A549 (cell line): ENCODE measurements around the gene PTGS2. TPM values are rescaled to one million over a fixed set of nuclear protein-coding genes. Genes with fewer than 3 reads are reported as not detected.
A peak's percentile ranks its signal among the peaks of the same experiment; 100 is the strongest.

ENCODE experiments used
- ATAC-seq, 2 experiments: fragments of 200-7000 bp in 1 of 2; fragments of >200 bp in 1 of 2; cut with Nextera tagmentation in 1 of 2; cut with Tn5 transposase in 1 of 2; 3 replicates each; pipeline versions ENCODE4 v1.8.0 to v1.9.1; 2018 to 2020; ENCODE audit warnings: mild to moderate bottlenecking in 1 of 2, moderate library complexity in 1 of 2
- CTCF ChIA-PET: fragments of 300-600 bp; sonication (Branson Sonifier 250); formaldehyde crosslinking; extraction: SDS; loops from one replicate; lab custom pipeline; 2021; ENCODE audit warnings: antibody characterized with exemption, inconsistent platforms; lab: Yijun Ruan, JAX
- POLR2A ChIA-PET: fragments of 350-600 bp; formaldehyde crosslinking; extraction: SDS; loops from one replicate; lab custom pipeline; 2021; ENCODE audit warnings: antibody characterized with exemption, inconsistent platforms; lab: Yijun Ruan, JAX
- DNase-seq, 2 experiments: peaks; one replicate each; pipeline versions ENCODE4 v3.0.0 to v3.0.0-alpha.2; 2011 to 2016; ENCODE audit warnings: low read depth in 1 of 2, low spot score in 1 of 2
- FAIRE-seq: peaks from 2 replicates; lab custom pipeline; 2011; peaks lifted over from hg19 to GRCh38; lab: Jason Lieb, UNC
- H3K27ac ChIP-seq, 2 experiments: fragments of >200 bp; sonication (Bioruptor Twin); formaldehyde crosslinking; 3 replicates each; pipeline ENCODE4 v1.5.1; 2016 to 2017
- H3K4me1 ChIP-seq: fragments of >200 bp; sonication (Bioruptor Twin); formaldehyde crosslinking; 3 replicates; pipeline ENCODE4 v1.6.1; 2016
- H3K4me2 ChIP-seq: fragments of >200 bp; sonication (Bioruptor Twin); formaldehyde crosslinking; 3 replicates; pipeline ENCODE4 v1.6.1; 2016
- H3K4me3 ChIP-seq: fragments of >200 bp; sonication (Bioruptor Twin); formaldehyde crosslinking; 3 replicates; pipeline ENCODE4 v1.5.1; 2016
- H3K9me3 ChIP-seq: fragments of >200 bp; sonication (Bioruptor Twin); formaldehyde crosslinking; 3 replicates; pipeline ENCODE4 v1.6.1; 2016
- ATOH8 ChIP-seq: fragments of 250-450 bp; sonication (Bioruptor Pico); IDR thresholded peaks from 2 replicates; pipeline ENCODE4 v1.5.0; 2020; ENCODE audit warnings: low read depth, mild to moderate bottlenecking, moderate library complexity
- BCL3 ChIP-seq: fragments of >200 bp; sonication (Bioruptor Twin); formaldehyde crosslinking; IDR thresholded peaks from 3 replicates; pipeline ENCODE4 v1.6.1; 2016
- CBX2 ChIP-seq: fragments of 200-600 bp; sonication (generic); IDR thresholded peaks from 2 replicates; pipeline ENCODE4 v1.6.1; 2016; ENCODE audit warnings: low read depth, mild to moderate bottlenecking, borderline replicate concordance
- CBX8 ChIP-seq: fragments of 200-600 bp; sonication (generic); IDR thresholded peaks from 2 replicates; pipeline ENCODE4 v1.6.1; 2016
- CHD4 ChIP-seq: fragments of 200-600 bp; sonication (generic); IDR thresholded peaks from 2 replicates; pipeline ENCODE4 v1.6.1; 2016; ENCODE audit warnings: antibody characterized with exemption, mild to moderate bottlenecking, borderline replicate concordance
- CTCF ChIP-seq: fragments of >200 bp; sonication (Bioruptor Twin); formaldehyde crosslinking; IDR thresholded peaks from 3 replicates; pipeline ENCODE4 v1.5.1; 2016
- E2F6 ChIP-seq: IDR thresholded peaks from 2 replicates; pipeline ENCODE4 v1.6.1; 2012; ENCODE audit warnings: low read depth, borderline replicate concordance
- EHF ChIP-seq: fragments of 250-450 bp; sonication (Bioruptor Pico); IDR thresholded peaks from 2 replicates; pipeline ENCODE4 v1.5.0; 2020; ENCODE audit warnings: mild to moderate bottlenecking
- ESRRA ChIP-seq: fragments of 150-350 bp; IDR thresholded peaks from 2 replicates; pipeline ENCODE4 v1.6.1; 2014; ENCODE audit warnings: mild to moderate bottlenecking, low read length, borderline replicate concordance
- FOSL2 ChIP-seq, 2 experiments: fragments of 450-650 bp in 1 of 2; fragments of >200 bp in 1 of 2; sonication (Bioruptor Twin) in 1 of 2; formaldehyde crosslinking; IDR thresholded peaks; 2 replicates each; pipeline versions ENCODE4 v1.5.0 to v1.6.1; 2016 to 2020; ENCODE audit warnings: mild to moderate bottlenecking in 1 of 2, moderate library complexity in 1 of 2
- FOXS1 ChIP-seq: fragments of 250-450 bp; sonication (Bioruptor Pico); IDR thresholded peaks from 2 replicates; pipeline ENCODE4 v1.5.0; 2020; ENCODE audit warnings: mild to moderate bottlenecking, moderate library complexity
- GATA3 ChIP-seq: IDR thresholded peaks from 2 replicates; pipeline ENCODE4 v1.6.1; 2012; ENCODE audit warnings: borderline replicate concordance
- HDAC2 ChIP-seq: fragments of 200-600 bp; sonication (generic); IDR thresholded peaks from 2 replicates; pipeline ENCODE4 v1.6.1; 2016
- HES2 ChIP-seq: fragments of >200 bp; sonication (Bioruptor Twin); formaldehyde crosslinking; IDR thresholded peaks from 2 replicates; pipeline ENCODE4 v1.6.1; 2016
- HMGXB4 ChIP-seq: fragments of 250-450 bp; sonication (Bioruptor Pico); IDR thresholded peaks from 2 replicates; pipeline ENCODE4 v1.5.0; 2021; ENCODE audit warnings: mild to moderate bottlenecking, moderate library complexity, borderline replicate concordance
- KDM1A ChIP-seq: fragments of 200-600 bp; sonication (generic); IDR thresholded peaks from 2 replicates; pipeline ENCODE4 v1.6.1; 2016; ENCODE audit warnings: low read depth, mild to moderate bottlenecking
- KDM5A ChIP-seq: fragments of 200-600 bp; sonication (generic); IDR thresholded peaks from 2 replicates; pipeline ENCODE4 v1.6.1; 2016; ENCODE audit warnings: antibody characterized with exemption, mild to moderate bottlenecking
- PBX3 ChIP-seq: IDR thresholded peaks from 2 replicates; pipeline ENCODE4 v1.6.1; 2012
- PHF8 ChIP-seq: fragments of 200-600 bp; sonication (generic); IDR thresholded peaks from 2 replicates; pipeline ENCODE4 v1.6.1; 2016; ENCODE audit warnings: low read depth, mild to moderate bottlenecking, antibody characterized with exemption, moderate library complexity, borderline replicate concordance
- POLR2A ChIP-seq: IDR thresholded peaks from 2 replicates; pipeline ENCODE4 v1.6.1; 2012; ENCODE audit warnings: mild to moderate bottlenecking, low read length
- RARB ChIP-seq: fragments of 250-450 bp; sonication (Bioruptor Pico); IDR thresholded peaks from 2 replicates; pipeline ENCODE4 v1.8.0; 2021; ENCODE audit warnings: mild to moderate bottlenecking, moderate library complexity
- RCOR1 ChIP-seq: fragments of 150-350 bp; IDR thresholded peaks from 2 replicates; pipeline ENCODE4 v1.6.1; 2014; ENCODE audit warnings: antibody characterized with exemption, low read length, low read depth
- SREBF2 ChIP-seq: fragments of 450-650 bp; IDR thresholded peaks from 2 replicates; pipeline ENCODE4 v1.6.1; 2014; ENCODE audit warnings: mild to moderate bottlenecking, moderate library complexity
- TFCP2L1 ChIP-seq: fragments of 250-450 bp; sonication (Bioruptor Pico); IDR thresholded peaks from 2 replicates; pipeline ENCODE4 v1.5.0; 2021; ENCODE audit warnings: mild to moderate bottlenecking
- TP53 ChIP-seq: fragments of 250-450 bp; sonication (Bioruptor Pico); IDR thresholded peaks from 2 replicates; pipeline ENCODE4 v1.5.0; 2021; ENCODE audit warnings: mild to moderate bottlenecking, moderate library complexity
- USF2 ChIP-seq: fragments of 450-650 bp; IDR thresholded peaks from 2 replicates; pipeline ENCODE4 v1.6.1; 2014; ENCODE audit warnings: antibody characterized with exemption
- ZC3H11A ChIP-seq: fragments of 450-650 bp; IDR thresholded peaks from 2 replicates; pipeline ENCODE4 v1.6.1; 2014; ENCODE audit warnings: antibody characterized with exemption, mild to moderate bottlenecking
- ZFP36 ChIP-seq: fragments of 450-650 bp; IDR thresholded peaks from 2 replicates; pipeline ENCODE4 v1.6.1; 2014; ENCODE audit warnings: borderline replicate concordance; ENCODE audit not compliant: partially characterized antibody
- ZNF302 ChIP-seq: fragments of 250-450 bp; sonication (Bioruptor Pico); IDR thresholded peaks from 2 replicates; pipeline ENCODE4 v1.9.0; 2021; ENCODE audit warnings: inconsistent platforms, mild to moderate bottlenecking, moderate library complexity
- ZSCAN20 ChIP-seq: fragments of 250-450 bp; sonication (Bioruptor Pico); IDR thresholded peaks from 2 replicates; pipeline ENCODE4 v1.8.0; 2022; ENCODE audit warnings: mild to moderate bottlenecking, moderate library complexity
- WGBS: methylation state at CpG from one replicate; pipeline ENCODE4 v1.1.6; 2017; ENCODE audit errors: missing lambda C conversion rate; 5-methylcytosine and 5-hydroxymethylcytosine counted together
- polyA minus RNA-seq: library from RNA; depleted of rRNA, polyadenylated mRNA; stranded (reverse); fragments of >200 nt; gene quantifications from 2 replicates; pipeline ENCODE4 v1.2.3, GENCODE V29; 2011; rRNA and poly(A)+ RNA removed
- polyA plus RNA-seq, 4 experiments: library from polyadenylated mRNA; depleted of rRNA in 3 of 4; stranded (reverse); fragments of >200 nt; fragmentation: RNase III in 1 of 4; extraction: RNeasy Plus Mini Kit Qiagen cat#74134 plus additional on column Dnase treatment in 1 of 4; gene quantifications; 2 replicates in 3 of 4; 3 replicates in 1 of 4; pipeline ENCODE4 v1.2.3, GENCODE V29; 2011 to 2017

PTGS2 gene
- polyA plus RNA-seq (2011; rRNA removed) = 127 and 140 TPM in 2 replicates
- polyA plus RNA-seq (2012; cell fraction: cytosol; rRNA removed) = 12.1 and 13.0 TPM in 2 replicates
- 33.8 and 37.1 TPM in 2 replicates for polyA plus RNA-seq (2012; cell fraction: nucleus; rRNA removed)
- polyA plus RNA-seq (2017; fragmentation: RNase III; extraction: RNeasy Plus Mini Kit Qiagen cat#74134 plus additional on column Dnase treatment) = 6.9 to 12.3 TPM (median 8.2 TPM) in 3 replicates
- polyA minus RNA-seq = 109 and 110 TPM in 2 replicates

GRCh38 chr1:186680245-186681061 is at the start of gene PTGS2:
TSS of gene PTGS2 (minus strand) at chr1:186680423. CDS start at chr1:186680290, 133 bp downstream.
- peaks cover 35% of the 10 kb centered on the region for H3K4me1 ChIP-seq
- ChIA-PET CTCF (interaction anchor here (0.6 to 2.9 kb wide), 30 partner anchors 10 to 309 kb away, joined by 3 to 24 read pairs (median 4); partner anchors contain the start of gene TPR), POLR2A (interaction anchor here (0.6 to 1.9 kb wide), 8 partner anchors 36 to 306 kb away, joined by 3 to 7 read pairs (median 4); partner anchors contain the start of gene TPR)
- 1% methylated on average over 43 of the region's 52 CpGs for WGBS
- peak within 1 kb of the TSS; percentile 93 for H3K27ac ChIP-seq
- peak within 1 kb of the TSS; percentile 72 for H3K4me3 ChIP-seq
- peak; percentile 98 to 99 for ATAC-seq
- peak; percentile 84 to 97 for DNase-seq
- FAIRE-seq = peak; percentile 77
- H3K4me2 ChIP-seq = peak within 1 kb of the TSS; percentile 80
- no peaks in the 10 kb centered on the region for H3K9me3 ChIP-seq
- TF ChIP-seq PHF8 = peak; percentile 13
- no peak for TF ChIP-seq ZNF302 (CRISPR knock-in tag)
- peak; percentile 39; the same call in 1 of the 2 replicates for TF ChIP-seq GATA3
- TF ChIP-seq HDAC2 = no peak
- TF ChIP-seq ZSCAN20 = no peak
- TF ChIP-seq EHF (CRISPR knock-in tag) = no peak
- no peak for TF ChIP-seq RARB (CRISPR knock-in tag)
- peak; percentile 63 for TF ChIP-seq USF2
- no peak for TF ChIP-seq ATOH8
- no peak for TF ChIP-seq TP53 (CRISPR knock-in tag)
- TF ChIP-seq CTCF = peak; percentile 48
- TF ChIP-seq SREBF2 = no peak
- TF ChIP-seq TFCP2L1 (CRISPR knock-in tag) = no peak
- TF ChIP-seq HES2 = peak; percentile 72
- no peak for TF ChIP-seq RCOR1
- peak; percentile 91 for TF ChIP-seq BCL3
- TF ChIP-seq CBX8 = no peak
- peak; percentile 59 for TF ChIP-seq ZFP36
- no peak for TF ChIP-seq KDM5A
- TF ChIP-seq ZC3H11A = no peak
- TF ChIP-seq ESRRA = no peak
- no peak for TF ChIP-seq KDM1A
- TF ChIP-seq CHD4 = no peak
- TF ChIP-seq HMGXB4 (CRISPR knock-in tag) = peak; percentile 30; the same call in 1 of the 2 replicates
- TF ChIP-seq POLR2A = peak; percentile 90
- no peak for TF ChIP-seq FOSL2 (IDR thresholded peaks at IDR 0.05)
- peak; percentile 44 for TF ChIP-seq FOSL2 (CRISPR knock-in tag; IDR thresholded peaks at IDR 0.05)
- no peak for TF ChIP-seq CBX2
- TF ChIP-seq E2F6 = peak; percentile 58
- 0 out of 2 replicates have a peak, but pooled peaks have one; percentile 20 for TF ChIP-seq PBX3
- TF ChIP-seq FOXS1 (CRISPR knock-in tag) = no peak
